ENCODE results near the gene USP3.

- no peak for TF ChIP-seq CTCF (IDR thresholded peaks at IDR 0.05; ENCODE audit: insufficient read depth, low read length, poor library complexity, severe bottlenecking)
- TF ChIP-seq EZH2phosphoT487 (conservative IDR thresholded peaks at IDR 0.05; ENCODE audit: low read length), result no peak
Measured at GRCh38 chr15:63490345-63491034, 13.9 kb upstream of the USP3 start.
